SK-N-SH (cell line): ENCODE data around the gene LEO1.

Experiments used
- CHD2 ChIP-seq: fragments of 150-350 bp; IDR thresholded peaks from 2 replicates; pipeline ENCODE4 v1.6.1; 2018; ENCODE audit warnings: low read length; ENCODE audit not compliant: partially characterized antibody
- CTCF ChIP-seq: fragments of 200-600 bp; sonication (generic); IDR thresholded peaks from 2 replicates; pipeline ENCODE4 v1.6.1; 2017; ENCODE audit warnings: antibody characterized with exemption, mild to moderate bottlenecking, moderate library complexity
- EP300 ChIP-seq, 2 experiments: IDR thresholded peaks; 2 replicates each; pipeline versions ENCODE4 v1.4.0 to v1.6.1; 2012; ENCODE audit warnings: borderline replicate concordance in 1 of 2, low read depth in 1 of 2, low read length in 1 of 2
- GABPA ChIP-seq: IDR thresholded peaks from 2 replicates; pipeline ENCODE4 v1.4.0; 2012; ENCODE audit warnings: low read depth, mild to moderate bottlenecking
- MEF2A ChIP-seq: IDR thresholded peaks from 2 replicates; pipeline ENCODE4 v1.4.0; 2012; ENCODE audit warnings: low read depth, borderline replicate concordance
- NFIC ChIP-seq: IDR thresholded peaks from 2 replicates; pipeline ENCODE4 v1.4.0; 2012; ENCODE audit warnings: borderline replicate concordance
- NRF1 ChIP-seq: IDR thresholded peaks from 2 replicates; pipeline ENCODE4 v1.6.1; 2012; ENCODE audit warnings: low read depth, mild to moderate bottlenecking, low read length
- RXRA ChIP-seq: IDR thresholded peaks from 2 replicates; pipeline ENCODE4 v1.4.0; 2012; ENCODE audit warnings: low read depth, mild to moderate bottlenecking, borderline replicate concordance
- TAF1 ChIP-seq: IDR thresholded peaks from 2 replicates; pipeline ENCODE4 v1.6.1; 2012; ENCODE audit warnings: low read depth, mild to moderate bottlenecking, low read length, moderate library complexity, borderline replicate concordance
- ZBTB33 ChIP-seq: IDR thresholded peaks from 2 replicates; pipeline ENCODE4 v1.4.0; 2012; ENCODE audit warnings: low read depth, borderline replicate concordance

GRCh38 chr15:51973775-51974174 is 2.2 kb upstream of the LEO1 start:
- TF ChIP-seq MEF2A (no peak), ZBTB33 (no peak), CTCF (no peak), CHD2 (no peak), TAF1 (no peak), GABPA (no peak), EP300 (IDR thresholded peaks at IDR 0.05; ENCODE audit: borderline replicate concordance in 1 of 2, low read depth in 1 of 2, low read length in 1 of 2) (no peak), NRF1 (no peak), RXRA (no peak), NFIC (no peak)
